Astrocyte (in vitro differentiated cells and primary cell): ENCODE results near the gene CHST11. TPM values are rescaled to one million over a fixed set of nuclear protein-coding genes. Genes with fewer than 3 reads are reported as not detected.

Experiments used
- DNase-seq: peaks from one replicate; pipeline ENCODE4 v3.0.0-alpha.2; 2010; ENCODE audit warnings: low read depth
- FAIRE-seq: peaks from 2 replicates; lab custom pipeline; 2011; peaks lifted over from hg19 to GRCh38; lab: Jason Lieb, UNC
- H2AFZ ChIP-seq: 2 replicates; pipeline ENCODE4 v1.6.0; 2012; ENCODE audit warnings: low read depth, low read length, inconsistent platforms
- H3K27ac ChIP-seq: 2 replicates; pipeline ENCODE4 v1.5.1; 2011; ENCODE audit warnings: low read depth, low read length, inconsistent platforms
- H3K27me3 ChIP-seq: 2 replicates; pipeline ENCODE4 v1.6.0; 2011; ENCODE audit warnings: low read length, inconsistent platforms; ENCODE audit not compliant: insufficient read depth
- H3K36me3 ChIP-seq: 2 replicates; pipeline ENCODE4 v1.5.1; 2011; ENCODE audit warnings: low read length, inconsistent platforms; ENCODE audit not compliant: insufficient read depth
- H3K4me1 ChIP-seq: 2 replicates; pipeline ENCODE4 v1.5.1; 2011; ENCODE audit warnings: low read length, inconsistent platforms; ENCODE audit not compliant: insufficient read depth
- H3K4me2 ChIP-seq: 2 replicates; pipeline ENCODE4 v1.6.0; 2012; ENCODE audit warnings: low read length, inconsistent platforms
- H3K4me3 ChIP-seq: 2 replicates; pipeline ENCODE4 v1.5.1; 2011; ENCODE audit warnings: low read depth, mild to moderate bottlenecking, low read length, inconsistent platforms; ENCODE audit not compliant: insufficient read depth
- H3K79me2 ChIP-seq: 2 replicates; pipeline ENCODE4 v1.6.0; 2012; ENCODE audit warnings: mild to moderate bottlenecking, low read length, inconsistent platforms; ENCODE audit not compliant: insufficient read depth
- H3K9ac ChIP-seq: 2 replicates; pipeline ENCODE4 v1.6.0; 2012; ENCODE audit warnings: mild to moderate bottlenecking, low read length, inconsistent platforms
- H3K9me3 ChIP-seq: 2 replicates; pipeline ENCODE4 v1.5.1; 2012; ENCODE audit warnings: low read depth, mild to moderate bottlenecking, low read length, inconsistent platforms; ENCODE audit not compliant: insufficient read depth
- H4K20me1 ChIP-seq: 2 replicates; pipeline ENCODE4 v1.6.0; 2012; ENCODE audit warnings: low read length, inconsistent platforms; ENCODE audit not compliant: insufficient read depth
- H3K27ac Mint-ChIP-seq: one replicate; pipeline ENCODE4 v1.8.0; 2021; ENCODE audit warnings: mild to moderate bottlenecking, mixed read lengths; ENCODE audit not compliant: unreplicated experiment
- H3K27me3 Mint-ChIP-seq: one replicate; pipeline ENCODE4 v1.8.0; 2021; ENCODE audit warnings: low read depth, mixed read lengths; ENCODE audit not compliant: unreplicated experiment
- H3K36me3 Mint-ChIP-seq: one replicate; pipeline ENCODE4 v1.8.0; 2021; ENCODE audit warnings: low read depth, mixed read lengths; ENCODE audit not compliant: unreplicated experiment
- H3K4me1 Mint-ChIP-seq: one replicate; pipeline ENCODE4 v1.8.0; 2021; ENCODE audit warnings: low read depth, mixed read lengths; ENCODE audit not compliant: unreplicated experiment
- H3K4me3 Mint-ChIP-seq: one replicate; pipeline ENCODE4 v1.8.0; 2021; ENCODE audit warnings: mild to moderate bottlenecking, moderate library complexity, mixed read lengths; ENCODE audit not compliant: unreplicated experiment
- H3K9me3 Mint-ChIP-seq: one replicate; pipeline ENCODE4 v1.8.0; 2021; ENCODE audit warnings: mild to moderate bottlenecking, mixed read lengths; ENCODE audit not compliant: unreplicated experiment
- CTCF ChIP-seq: IDR thresholded peaks from 2 replicates; pipeline ENCODE4 v1.5.1; 2011; ENCODE audit warnings: low read depth, mild to moderate bottlenecking, inconsistent platforms, low read length, moderate library complexity; ENCODE audit not compliant: insufficient read depth
- EZH2 ChIP-seq: IDR thresholded peaks from 2 replicates; pipeline ENCODE4 v1.6.1; 2012; ENCODE audit warnings: mild to moderate bottlenecking, low read length, inconsistent platforms; ENCODE audit not compliant: insufficient read depth
- total RNA-seq: library from RNA; stranded (reverse); gene quantifications from 2 replicates; pipeline ENCODE4 v1.2.1, GENCODE V29; 2021

CHST11 gene
- total RNA-seq, 1 donor from 2014 or later, result 30.2 TPM

- Histone ChIP-seq H3K9ac (no peak overlapping the region), H3K4me3 (no peak overlapping the region), H2AFZ (no peak overlapping the region), H4K20me1 (peaks cover 49% of the 10 kb centered on the region), H3K27me3 (no peaks in the 10 kb centered on the region), H3K79me2 (peaks cover 3% of the 10 kb centered on the region), H3K27ac (no peak overlapping the region), H3K36me3 (no peaks in the 10 kb centered on the region), H3K4me2 (no peak overlapping the region), H3K9me3 (no peaks in the 10 kb centered on the region), H3K4me1 (peaks cover 18% of the 10 kb centered on the region)
- Mint-ChIP-seq H3K4me3 (no peak overlapping the region), H3K9me3 (no peaks in the 10 kb centered on the region), H3K27me3 (no peaks in the 10 kb centered on the region), H3K4me1 (peaks cover 20% of the 10 kb centered on the region), H3K27ac (peak overlapping the region; percentile 20), H3K36me3 (peaks cover 12% of the 10 kb centered on the region)
- TF ChIP-seq CTCF (no peak), EZH2 (no peak)
- FAIRE-seq, result no peak
- DNase-seq, result no peak
These were observed 295.3 kb downstream of the CHST11 start for GRCh38 chr12:104752016-104752415.

- Histone ChIP-seq H3K27me3 (no peaks in the 10 kb centered on the region), H3K4me3 (no peak overlapping the region), H3K27ac (no peak overlapping the region), H3K9ac (no peak overlapping the region), H3K79me2 (peaks cover 3% of the 10 kb centered on the region), H3K9me3 (no peaks in the 10 kb centered on the region), H3K36me3 (no peaks in the 10 kb centered on the region), H2AFZ (no peak overlapping the region), H4K20me1 (peaks cover 45% of the 10 kb centered on the region), H3K4me1 (peaks cover 18% of the 10 kb centered on the region), H3K4me2 (no peak overlapping the region)
- H3K27me3 Mint-ChIP-seq, result no peaks in the 10 kb centered on the region
- DNase-seq (no peak), FAIRE-seq (no peak)
- TF ChIP-seq EZH2 (no peak), CTCF (no peak)
- H3K9me3 Mint-ChIP-seq, result no peaks in the 10 kb centered on the region
- H3K27ac Mint-ChIP-seq, result no peak overlapping the region
- peaks cover 20% of the 10 kb centered on the region for H3K36me3 Mint-ChIP-seq
- peaks cover 20% of the 10 kb centered on the region for H3K4me1 Mint-ChIP-seq
- H3K4me3 Mint-ChIP-seq, result no peak overlapping the region
These were observed 296.1 kb downstream of the CHST11 start for GRCh38 chr12:104752881-104753280.

GRCh38 chr12:104756901-104757300 lies 300.2 kb downstream of the CHST11 start:
- Histone ChIP-seq H3K9me3 (no peaks in the 10 kb centered on the region), H3K4me2 (no peak overlapping the region), H4K20me1 (peaks cover 50% of the 10 kb centered on the region), H2AFZ (no peak overlapping the region), H3K79me2 (peaks cover 3% of the 10 kb centered on the region), H3K36me3 (no peaks in the 10 kb centered on the region), H3K4me3 (no peak overlapping the region), H3K9ac (no peak overlapping the region), H3K27ac (no peak overlapping the region), H3K4me1 (no peaks in the 10 kb centered on the region), H3K27me3 (no peaks in the 10 kb centered on the region)
- FAIRE-seq, result no peak
- H3K4me3 Mint-ChIP-seq, result no peak overlapping the region
- H3K9me3 Mint-ChIP-seq, result no peaks in the 10 kb centered on the region
- no peak for DNase-seq
- no peaks in the 10 kb centered on the region for H3K27me3 Mint-ChIP-seq
- peaks cover 27% of the 10 kb centered on the region for H3K36me3 Mint-ChIP-seq
- H3K4me1 Mint-ChIP-seq, result no peaks in the 10 kb centered on the region
- TF ChIP-seq CTCF (no peak), EZH2 (no peak)
- H3K27ac Mint-ChIP-seq, result no peak overlapping the region
